ENCODE data around the gene C9orf153. TPM values are rescaled to one million over a fixed set of nuclear protein-coding genes. Genes with fewer than 3 reads are reported as not detected.

C9orf153 gene
- total and polyA plus RNA-seq, 2 of the 13 experiments (the other 11 are each of a cell fraction or from before 2014, with no cell fraction given): 0.17 to 0.44 TPM

GRCh38 chr9:86285261-86285660, 25.8 kb upstream of the C9orf153 start (continued):
- TF ChIP-seq HNF1A (IDR thresholded peaks at IDR 0.05; ENCODE audit: low read depth) (no peak), HNF1A (CRISPR knock-in tag; IDR thresholded peaks at IDR 0.05; ENCODE audit: borderline replicate concordance) (no peak), ATF3 (CRISPR knock-in tag; IDR thresholded peaks at IDR 0.05) (no peak), ZNF619 (CRISPR knock-in tag; IDR thresholded peaks at IDR 0.05) (no peak), ZNF546 (CRISPR knock-in tag; conservative IDR thresholded peaks at IDR 0.05) (no peak), ZNF329 (CRISPR knock-in tag; IDR thresholded peaks at IDR 0.05; ENCODE audit: low read depth) (no peak)

- FAIRE-seq (no peak), ATAC-seq (peak; percentile 39), DNase-seq (ENCODE audit: low spot score) (no peak)
- peaks cover 36% of the 10 kb centered on the region for H3K79me2 ChIP-seq (ENCODE audit: insufficient read depth, low read length)
- peaks cover 49% of the 10 kb centered on the region for H3K4me1 ChIP-seq (ENCODE audit: insufficient read depth, low read length)
- no peaks in the 10 kb centered on the region for H3K9me3 ChIP-seq (ENCODE audit: low read length)
- ChIA-PET CTCF (ENCODE audit: low intra/inter-chr PET ratio, low total read pairs) (no interaction called here), POLR2A (interaction anchor here (0.7 to 2.1 kb wide), 6 partner anchors 16 to 123 kb away, joined by 3 to 15 read pairs (median 4); no protein-coding TSS in a partner anchor)
- H3K9ac ChIP-seq (ENCODE audit: insufficient read depth, low read depth, low read length): peak overlapping the region; percentile 71
- H3K27me3 ChIP-seq (ENCODE audit: control insufficient read depth in 1 of 2, insufficient read depth in 2 of 2, low read length in 2 of 2): no peaks in the 10 kb centered on the region
- H3K4me3 ChIP-seq (replicated peaks in 1 of 3; ENCODE audit: insufficient read depth in 1 of 3, low read depth in 2 of 3, low read length in 3 of 3): peak overlapping the region; percentile 69 to 93 (median 86)
- WGBS (ENCODE audit: low lambda C conversion rate): 26% methylated on average over 12 of the region's 12 CpGs
- intact Hi-C loops (cut with micrococcal nuclease; ENCODE audit: unreplicated experiment) (loop anchor here (5.0 to 10.0 kb wide), 2 partner anchors 122 to 191 kb away; no protein-coding TSS in a partner anchor), in situ Hi-C loops (cut with HindIII; ENCODE audit: extremely low pct_ligation_motif_present, low pct_unique_long_range_greater_than_20kb) (loop anchor here (10.0 kb wide), 1 partner anchor 338 kb away; the partner anchor contains the start of gene NAA35)
- peaks cover 12% of the 10 kb centered on the region for H4K20me1 ChIP-seq (ENCODE audit: insufficient read depth, low read length)
- BruUV-seq (replicated peaks): TSS peak; percentile 86
- peak overlapping the region; percentile 66 for H2AFZ ChIP-seq (ENCODE audit: low read length)
- H3K36me3 ChIP-seq (replicated peaks in 1 of 2; ENCODE audit: control insufficient read depth in 1 of 2, insufficient read depth in 2 of 2, low read length in 2 of 2): peaks cover 2 to 9% of the 10 kb centered on the region in 2 experiments; a peak in 1 of 5 replicates
- H3K27ac ChIP-seq (ENCODE audit: extremely low read length, insufficient read depth, low read length): peak overlapping the region; percentile 97
- peak overlapping the region; percentile 84 for H3K4me2 ChIP-seq (ENCODE audit: low read depth, low read length)
- TF ChIP-seq ZBTB43 (CRISPR knock-in tag; conservative IDR thresholded peaks at IDR 0.05) (0 out of 2 replicates have a peak, but pooled peaks have one; percentile 6), IRX3 (CRISPR knock-in tag; IDR thresholded peaks at IDR 0.05; ENCODE audit: borderline replicate concordance, low read depth) (0 out of 2 replicates have a peak, but pooled peaks have one; percentile 50), ZNF784 (CRISPR knock-in tag; IDR thresholded peaks at IDR 0.05; ENCODE audit: borderline replicate concordance) (0 out of 2 replicates have a peak, but pooled peaks have one; percentile 12), ZNF160 (CRISPR knock-in tag; IDR thresholded peaks at IDR 0.05) (0 out of 2 replicates have a peak, but pooled peaks have one; percentile 4), ZFP1 (CRISPR knock-in tag; IDR thresholded peaks at IDR 0.05) (no peak), FOSL2 (CRISPR knock-in tag; IDR thresholded peaks at IDR 0.05) (peak; percentile 23; the same call in 1 of the 2 replicates), KLF16 (CRISPR knock-in tag; IDR thresholded peaks at IDR 0.05) (no peak), ATF5 (CRISPR knock-in tag; IDR thresholded peaks at IDR 0.05; ENCODE audit: low read depth) (no peak), PAX8 (CRISPR knock-in tag; IDR thresholded peaks at IDR 0.05; ENCODE audit: borderline replicate concordance) (no peak)
Observed at GRCh38 chr9:86282979-86283535, 23.6 kb upstream of the C9orf153 start.
